HL-60 (cell line): ENCODE data around the gene FHAD1.

ENCODE experiments used
- GABPA ChIP-seq: IDR thresholded peaks from 2 replicates; pipeline ENCODE4 v1.6.1; 2012; ENCODE audit warnings: low read depth
- POLR2AphosphoS5 ChIP-seq: IDR thresholded peaks from 2 replicates; pipeline ENCODE4 v1.6.1; 2012; ENCODE audit warnings: low read depth
- TF ChIP-seq, protein P1 (sequence below): IDR thresholded peaks from one replicate; pipeline ENCODE4 v1.5.1; 2011; ENCODE audit warnings: low read length, control low read depth, inconsistent platforms; ENCODE audit not compliant: insufficient read depth
- TF ChIP-seq, protein P2 (sequence below): IDR thresholded peaks from 2 replicates; pipeline ENCODE4 v1.6.1; 2012; ENCODE audit warnings: low read depth; ENCODE audit not compliant: insufficient replicate concordance

DNA sequence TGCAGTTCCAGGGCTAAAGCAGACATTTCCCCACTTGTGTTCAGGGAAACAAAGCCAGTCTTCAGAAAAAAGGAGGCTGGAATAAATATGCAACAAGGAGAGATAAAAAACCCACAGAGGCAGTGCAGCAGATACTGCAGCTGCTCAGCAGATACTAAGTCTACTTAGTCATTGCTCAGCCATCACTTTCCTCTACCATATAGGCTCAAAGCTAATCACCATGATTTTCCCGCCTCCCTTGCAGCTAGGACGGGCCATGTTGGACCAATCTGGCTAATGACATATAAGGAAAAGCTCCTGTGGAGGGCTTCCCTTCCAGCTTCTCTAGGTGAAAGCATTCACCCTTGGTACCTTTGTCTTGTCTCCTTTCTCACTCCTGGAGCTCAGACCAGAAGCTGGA is 152.7 kb downstream of the FHAD1 start:
- TF ChIP-seq POLR2AphosphoS5, result no peak
- TF ChIP-seq, protein P1, sequence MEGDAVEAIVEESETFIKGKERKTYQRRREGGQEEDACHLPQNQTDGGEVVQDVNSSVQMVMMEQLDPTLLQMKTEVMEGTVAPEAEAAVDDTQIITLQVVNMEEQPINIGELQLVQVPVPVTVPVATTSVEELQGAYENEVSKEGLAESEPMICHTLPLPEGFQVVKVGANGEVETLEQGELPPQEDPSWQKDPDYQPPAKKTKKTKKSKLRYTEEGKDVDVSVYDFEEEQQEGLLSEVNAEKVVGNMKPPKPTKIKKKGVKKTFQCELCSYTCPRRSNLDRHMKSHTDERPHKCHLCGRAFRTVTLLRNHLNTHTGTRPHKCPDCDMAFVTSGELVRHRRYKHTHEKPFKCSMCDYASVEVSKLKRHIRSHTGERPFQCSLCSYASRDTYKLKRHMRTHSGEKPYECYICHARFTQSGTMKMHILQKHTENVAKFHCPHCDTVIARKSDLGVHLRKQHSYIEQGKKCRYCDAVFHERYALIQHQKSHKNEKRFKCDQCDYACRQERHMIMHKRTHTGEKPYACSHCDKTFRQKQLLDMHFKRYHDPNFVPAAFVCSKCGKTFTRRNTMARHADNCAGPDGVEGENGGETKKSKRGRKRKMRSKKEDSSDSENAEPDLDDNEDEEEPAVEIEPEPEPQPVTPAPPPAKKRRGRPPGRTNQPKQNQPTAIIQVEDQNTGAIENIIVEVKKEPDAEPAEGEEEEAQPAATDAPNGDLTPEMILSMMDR, result no peak
- TF ChIP-seq, protein P2, sequence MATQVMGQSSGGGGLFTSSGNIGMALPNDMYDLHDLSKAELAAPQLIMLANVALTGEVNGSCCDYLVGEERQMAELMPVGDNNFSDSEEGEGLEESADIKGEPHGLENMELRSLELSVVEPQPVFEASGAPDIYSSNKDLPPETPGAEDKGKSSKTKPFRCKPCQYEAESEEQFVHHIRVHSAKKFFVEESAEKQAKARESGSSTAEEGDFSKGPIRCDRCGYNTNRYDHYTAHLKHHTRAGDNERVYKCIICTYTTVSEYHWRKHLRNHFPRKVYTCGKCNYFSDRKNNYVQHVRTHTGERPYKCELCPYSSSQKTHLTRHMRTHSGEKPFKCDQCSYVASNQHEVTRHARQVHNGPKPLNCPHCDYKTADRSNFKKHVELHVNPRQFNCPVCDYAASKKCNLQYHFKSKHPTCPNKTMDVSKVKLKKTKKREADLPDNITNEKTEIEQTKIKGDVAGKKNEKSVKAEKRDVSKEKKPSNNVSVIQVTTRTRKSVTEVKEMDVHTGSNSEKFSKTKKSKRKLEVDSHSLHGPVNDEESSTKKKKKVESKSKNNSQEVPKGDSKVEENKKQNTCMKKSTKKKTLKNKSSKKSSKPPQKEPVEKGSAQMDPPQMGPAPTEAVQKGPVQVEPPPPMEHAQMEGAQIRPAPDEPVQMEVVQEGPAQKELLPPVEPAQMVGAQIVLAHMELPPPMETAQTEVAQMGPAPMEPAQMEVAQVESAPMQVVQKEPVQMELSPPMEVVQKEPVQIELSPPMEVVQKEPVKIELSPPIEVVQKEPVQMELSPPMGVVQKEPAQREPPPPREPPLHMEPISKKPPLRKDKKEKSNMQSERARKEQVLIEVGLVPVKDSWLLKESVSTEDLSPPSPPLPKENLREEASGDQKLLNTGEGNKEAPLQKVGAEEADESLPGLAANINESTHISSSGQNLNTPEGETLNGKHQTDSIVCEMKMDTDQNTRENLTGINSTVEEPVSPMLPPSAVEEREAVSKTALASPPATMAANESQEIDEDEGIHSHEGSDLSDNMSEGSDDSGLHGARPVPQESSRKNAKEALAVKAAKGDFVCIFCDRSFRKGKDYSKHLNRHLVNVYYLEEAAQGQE, result no peak
- TF ChIP-seq GABPA, result no peak
